Loucy (cell line): Measurements from ENCODE around the gene EBP.

ENCODE experiments used
- H2AFZ ChIP-seq: fragments of 200-600 bp; sonication (generic); 2 replicates; pipeline ENCODE4 v1.6.0; 2016; ENCODE audit warnings: antibody characterized with exemption, mild to moderate bottlenecking, low read length, moderate library complexity
- H3F3A ChIP-seq: fragments of 200-600 bp; 2 replicates; pipeline ENCODE4 v1.6.0; 2016; ENCODE audit warnings: antibody characterized with exemption, low read depth, mild to moderate bottlenecking
- H3K27me3 ChIP-seq: fragments of 200-600 bp; sonication (generic); 2 replicates; pipeline ENCODE4 v1.6.1; 2014; ENCODE audit warnings: low read length, mild to moderate bottlenecking; ENCODE audit not compliant: insufficient read depth, poor library complexity, severe bottlenecking
- H3K36me3 ChIP-seq: fragments of 200-600 bp; sonication (generic); 2 replicates; pipeline ENCODE4 v1.6.1; 2016; ENCODE audit warnings: low read length; ENCODE audit not compliant: insufficient read depth
- H3K4me1 ChIP-seq: fragments of 200-600 bp; sonication (generic); 2 replicates; pipeline ENCODE4 v1.5.1; 2014; ENCODE audit warnings: low read length, mild to moderate bottlenecking; ENCODE audit not compliant: insufficient read depth, poor library complexity, severe bottlenecking
- H3K4me2 ChIP-seq: fragments of 200-600 bp; sonication (generic); 2 replicates; pipeline ENCODE4 v1.6.0; 2014; ENCODE audit warnings: antibody characterized with exemption, low read length, low read depth, mild to moderate bottlenecking; ENCODE audit not compliant: poor library complexity, severe bottlenecking
- H3K4me3 ChIP-seq: fragments of 200-600 bp; sonication (generic); 2 replicates; pipeline ENCODE4 v1.5.1; 2014; ENCODE audit warnings: low read length, mild to moderate bottlenecking, mixed read lengths; ENCODE audit not compliant: poor library complexity, severe bottlenecking
- H3K79me2 ChIP-seq: fragments of 200-600 bp; sonication (generic); 2 replicates; pipeline ENCODE4 v1.6.1; 2014; ENCODE audit warnings: low read length; ENCODE audit not compliant: insufficient read depth
- H3K9ac ChIP-seq: fragments of 200-600 bp; sonication (generic); 2 replicates; pipeline ENCODE4 v1.6.0; 2014; ENCODE audit warnings: mild to moderate bottlenecking, low read depth, low read length, moderate library complexity; ENCODE audit not compliant: poor library complexity, severe bottlenecking
- H3K9me2 ChIP-seq: fragments of 200-600 bp; sonication (generic); replicated peaks from 2 replicates; pipeline ENCODE4 v1.6.1; 2016; ENCODE audit warnings: low read depth, low read length, mixed read lengths
- H3K9me3 ChIP-seq: fragments of 200-600 bp; sonication (generic); 2 replicates; pipeline ENCODE4 v1.6.1; 2014; ENCODE audit warnings: mild to moderate bottlenecking, antibody characterized with exemption, low read length, low read depth; ENCODE audit not compliant: insufficient read depth
- H4K20me1 ChIP-seq: fragments of 200-600 bp; sonication (generic); 2 replicates; pipeline ENCODE4 v1.6.0; 2014; ENCODE audit warnings: antibody characterized with exemption, low read length, mild to moderate bottlenecking; ENCODE audit not compliant: insufficient read depth, poor library complexity, severe bottlenecking
- CTCF ChIP-seq: fragments of 200-600 bp; sonication (generic); conservative IDR thresholded peaks from 2 replicates; pipeline ENCODE4 v1.5.1; 2014; ENCODE audit warnings: mild to moderate bottlenecking, antibody characterized with exemption, low read length
- EZH2phosphoT487 ChIP-seq: fragments of 200-600 bp; IDR thresholded peaks from 2 replicates; pipeline ENCODE4 v1.6.1; 2018; ENCODE audit warnings: antibody characterized with exemption, mild to moderate bottlenecking, moderate library complexity, borderline replicate concordance

Gene EBP

GRCh38 chrX:48488034-48488433 lies 33.6 kb upstream of the EBP start:
- Histone ChIP-seq H3K4me2 (no peak overlapping the region), H3K9ac (no peak overlapping the region)

DNA sequence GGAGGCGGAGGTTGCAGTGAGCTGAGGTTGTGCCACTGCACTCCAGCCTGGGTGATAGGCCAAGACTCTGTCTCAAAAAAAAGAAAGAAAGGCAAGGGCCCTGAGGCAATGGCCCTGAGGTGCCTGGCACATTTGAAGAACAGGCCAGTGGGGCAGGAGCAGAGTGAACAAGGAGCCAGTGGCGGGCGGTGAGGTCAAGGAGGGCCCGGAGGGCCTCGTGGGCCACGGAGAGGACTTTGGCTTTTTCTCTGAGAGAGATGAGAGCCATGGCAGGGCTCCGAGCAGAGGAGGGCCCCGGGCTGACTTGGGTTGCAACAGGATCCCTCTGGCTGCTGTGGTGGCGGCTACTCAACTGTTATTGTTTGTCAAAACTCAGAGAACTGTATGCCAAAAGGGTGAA lies 32.3 kb upstream of the EBP start:
- H3K9me2 ChIP-seq, result no peaks in the 10 kb centered on the region
- no peaks in the 10 kb centered on the region for H3K79me2 ChIP-seq
- H3K4me3 ChIP-seq, result no peak overlapping the region
- H2AFZ ChIP-seq, result no peak overlapping the region
- no peaks in the 10 kb centered on the region for H3F3A ChIP-seq
- TF ChIP-seq CTCF (no peak), EZH2phosphoT487 (no peak)
- no peaks in the 10 kb centered on the region for H3K9me3 ChIP-seq
- no peaks in the 10 kb centered on the region for H3K4me1 ChIP-seq
- no peaks in the 10 kb centered on the region; the same call in 1 of the 2 replicates for H3K36me3 ChIP-seq
- H3K4me2 ChIP-seq, result no peak overlapping the region
- no peaks in the 10 kb centered on the region for H3K27me3 ChIP-seq
- H3K9ac ChIP-seq, result no peak overlapping the region
- no peaks in the 10 kb centered on the region for H4K20me1 ChIP-seq

More at GRCh38 chrX:48488034-48488433, 33.6 kb upstream of the EBP start:
- Histone ChIP-seq H3K9me3 (no peaks in the 10 kb centered on the region), H2AFZ (no peak overlapping the region), H3K9me2 (no peaks in the 10 kb centered on the region), H4K20me1 (no peaks in the 10 kb centered on the region), H3K36me3 (peaks cover 7% of the 10 kb centered on the region; the same call in 1 of the 2 replicates), H3K79me2 (no peaks in the 10 kb centered on the region), H3K4me1 (no peaks in the 10 kb centered on the region), H3K27me3 (no peaks in the 10 kb centered on the region), H3K4me3 (no peak overlapping the region), H3F3A (no peaks in the 10 kb centered on the region)
- no peak for TF ChIP-seq CTCF
- TF ChIP-seq EZH2phosphoT487, result no peak

DNA sequence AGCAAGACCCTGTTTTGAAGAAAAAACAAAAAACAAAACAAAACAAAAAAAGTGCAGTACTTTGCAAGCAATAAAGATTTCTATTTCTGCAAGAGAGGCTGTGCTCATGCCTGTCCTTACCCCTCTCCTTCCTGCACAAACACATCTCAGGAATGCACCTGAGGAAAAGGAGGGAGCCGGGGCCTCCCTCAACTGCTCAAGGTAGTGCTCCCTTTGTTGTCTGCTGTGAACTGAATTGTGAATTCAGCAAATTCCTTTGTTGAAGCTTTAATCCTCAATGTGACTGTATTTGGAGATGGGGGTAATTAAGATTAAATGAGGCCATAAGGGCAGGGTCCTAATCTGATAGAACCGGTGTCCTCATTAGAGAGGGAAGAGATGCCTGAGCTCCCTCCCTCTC lies 31.7 kb upstream of the EBP start:
- Histone ChIP-seq H3K4me2 (no peak overlapping the region), H3F3A (no peaks in the 10 kb centered on the region), H3K27me3 (no peaks in the 10 kb centered on the region), H3K4me1 (no peaks in the 10 kb centered on the region), H3K4me3 (no peak overlapping the region), H4K20me1 (no peaks in the 10 kb centered on the region), H3K36me3 (no peaks in the 10 kb centered on the region; the same call in 1 of the 2 replicates), H3K9ac (no peak overlapping the region), H2AFZ (no peak overlapping the region), H3K9me2 (no peaks in the 10 kb centered on the region), H3K9me3 (no peaks in the 10 kb centered on the region), H3K79me2 (no peaks in the 10 kb centered on the region)
- no peak for TF ChIP-seq EZH2phosphoT487
- TF ChIP-seq CTCF, result no peak
